Liver (tissue), 9 donors: ENCODE measurements around the gene ZNF440. TPM values are rescaled to one million over a fixed set of nuclear protein-coding genes. Genes with fewer than 3 reads are reported as not detected.

ENCODE experiments used
- DNase-seq: peaks from one replicate; pipeline ENCODE4 v3.0.0-alpha.2; 2017; ENCODE audit warnings: low spot score
- H3K27ac ChIP-seq, 2 donors: one replicate each; pipeline ENCODE4 v1.7.0; 2013; ENCODE audit warnings: inconsistent platforms in 2 of 2, low read length in 2 of 2, control low read depth in 1 of 2, low read depth in 1 of 2, mild to moderate bottlenecking in 1 of 2
- H3K27me3 ChIP-seq, 4 donors: one replicate each; pipeline versions ENCODE4 v1.6.1 to v1.7.0; 2013; ENCODE audit warnings: low read length in 3 of 4, inconsistent platforms in 1 of 4, mild to moderate bottlenecking in 1 of 4, moderate library complexity in 1 of 4; ENCODE audit not compliant: control insufficient read depth in 4 of 4, insufficient read depth in 4 of 4
- H3K36me3 ChIP-seq, 4 donors: one replicate each; pipeline versions ENCODE4 v1.6.1 to v1.7.0; 2013; ENCODE audit warnings: low read length in 3 of 4, mild to moderate bottlenecking in 3 of 4, low read depth in 1 of 4, moderate library complexity in 1 of 4; ENCODE audit not compliant: control insufficient read depth in 4 of 4, insufficient read depth in 3 of 4
- H3K4me1 ChIP-seq, 4 donors: one replicate each; pipeline versions ENCODE4 v1.6.1 to v1.7.0; 2013; ENCODE audit warnings: low read length in 3 of 4, mild to moderate bottlenecking in 3 of 4, moderate library complexity in 1 of 4; ENCODE audit not compliant: control insufficient read depth in 4 of 4, insufficient read depth in 4 of 4
- H3K4me3 ChIP-seq, 3 donors: one replicate each; pipeline versions ENCODE4 v1.6.1 to v1.7.0; 2013; ENCODE audit warnings: low read length in 3 of 3, control low read depth in 1 of 3, low read depth in 1 of 3, mild to moderate bottlenecking in 1 of 3
- H3K9ac ChIP-seq, 2 donors: one replicate each; pipeline ENCODE4 v1.7.0; 2013; ENCODE audit warnings: low read length in 2 of 2, mild to moderate bottlenecking in 2 of 2, moderate library complexity in 2 of 2, control low read depth in 1 of 2, low read depth in 1 of 2
- H3K9me3 ChIP-seq, 4 donors: one replicate each; pipeline versions ENCODE4 v1.6.1 to v1.7.0; 2013; ENCODE audit warnings: low read length in 3 of 4; ENCODE audit not compliant: control insufficient read depth in 4 of 4
- CTCF ChIP-seq: fragments of 150-350 bp; IDR thresholded peaks from 2 replicates; pipeline ENCODE4 v1.5.1; 2017; ENCODE audit warnings: improper control_type of control experiment, low read depth, low read length; ENCODE audit not compliant: missing input control
- GABPA ChIP-seq, 2 donors: IDR thresholded peaks in 1 of 2; conservative IDR thresholded peaks in 1 of 2; 2 replicates each; pipeline ENCODE4 v1.6.1; 2016; ENCODE audit warnings: antibody characterized with exemption in 2 of 2, mild to moderate bottlenecking in 1 of 2, moderate library complexity in 1 of 2
- HNF4A ChIP-seq, 2 donors: conservative IDR thresholded peaks; 2 replicates each; pipeline ENCODE4 v1.6.1; 2016; ENCODE audit warnings: antibody characterized with exemption in 2 of 2, mild to moderate bottlenecking in 2 of 2
- JUND ChIP-seq, 2 donors: IDR thresholded peaks; 2 replicates each; pipeline ENCODE4 v1.6.1; 2016; ENCODE audit warnings: antibody characterized with exemption in 2 of 2
- NR2F2 ChIP-seq: IDR thresholded peaks from 2 replicates; pipeline ENCODE4 v1.6.1; 2016; ENCODE audit warnings: antibody characterized with exemption
- RAD21 ChIP-seq, 2 donors: IDR thresholded peaks; 2 replicates each; pipeline ENCODE4 v1.6.1; 2016; ENCODE audit warnings: antibody characterized with exemption in 2 of 2, mild to moderate bottlenecking in 2 of 2
- REST ChIP-seq: IDR thresholded peaks from 2 replicates; pipeline ENCODE4 v1.6.1; 2016; ENCODE audit warnings: antibody characterized with exemption, mild to moderate bottlenecking
- RXRA ChIP-seq, 2 donors: IDR thresholded peaks; 2 replicates each; pipeline ENCODE4 v1.6.1; 2017 to 2018; ENCODE audit warnings: antibody characterized with exemption in 2 of 2, mild to moderate bottlenecking in 1 of 2
- SP1 ChIP-seq: IDR thresholded peaks from 2 replicates; pipeline ENCODE4 v1.6.1; 2018; ENCODE audit warnings: antibody characterized with exemption, mild to moderate bottlenecking
- TAF1 ChIP-seq: conservative IDR thresholded peaks from 2 replicates; pipeline ENCODE4 v1.6.1; 2016; ENCODE audit warnings: antibody characterized with exemption, mild to moderate bottlenecking
- YY1 ChIP-seq: IDR thresholded peaks from 2 replicates; pipeline ENCODE4 v1.6.1; 2016; ENCODE audit warnings: antibody characterized with exemption, mild to moderate bottlenecking
- ZBTB33 ChIP-seq: IDR thresholded peaks from 2 replicates; pipeline ENCODE4 v1.6.1; 2016; ENCODE audit warnings: antibody characterized with exemption
- WGBS: extraction: QIAGEN DNeasy Blood & Tissue Kit; methylation state at CpG from one replicate; pipeline ENCODE4 v1.1.7; 2013; 5-methylcytosine and 5-hydroxymethylcytosine counted together
- polyA plus RNA-seq, 2 donors: library from polyadenylated mRNA; stranded (reverse) in 1 of 2; unstranded in 1 of 2; fragments of 200-250 nt in 1 of 2; fragments of >200 nt in 1 of 2; fragmentation: Nextera tagmentation in 1 of 2; extraction: Ambion mirVana in 1 of 2; gene quantifications; one replicate each; pipeline versions ENCODE4 v1.2.1 to v1.2.3, GENCODE V29; 2013 to 2015
- total RNA-seq, 2 donors: library from RNA; depleted of rRNA; stranded (reverse); fragments of >200 nt; gene quantifications; one replicate each; pipeline ENCODE4 v1.2.3, GENCODE V29; 2014
- TF ChIP-seq, protein P1 (sequence below): IDR thresholded peaks from 2 replicates; pipeline ENCODE4 v1.6.1; 2016; ENCODE audit warnings: antibody characterized with exemption
- donor health status: healthy.
- donor health status: healthy.
- donor health status: healthy.
- donor health status: healthy.
- donor health status: healthy.

The ZNF440 gene
- total and polyA plus RNA-seq, 4 donors: 1.3 to 8.5 (median 4.3) TPM

GRCh38 chr19:11868188-11868587, 54.1 kb downstream of the ZNF440 start (continued):
- TF ChIP-seq CTCF (no peak), HNF4A (conservative IDR thresholded peaks at IDR 0.05) (no peak), ZBTB33 (no peak), TAF1 (no peak), RXRA (IDR thresholded peaks at IDR 0.05) (no peak), YY1 (no peak)

DNA sequence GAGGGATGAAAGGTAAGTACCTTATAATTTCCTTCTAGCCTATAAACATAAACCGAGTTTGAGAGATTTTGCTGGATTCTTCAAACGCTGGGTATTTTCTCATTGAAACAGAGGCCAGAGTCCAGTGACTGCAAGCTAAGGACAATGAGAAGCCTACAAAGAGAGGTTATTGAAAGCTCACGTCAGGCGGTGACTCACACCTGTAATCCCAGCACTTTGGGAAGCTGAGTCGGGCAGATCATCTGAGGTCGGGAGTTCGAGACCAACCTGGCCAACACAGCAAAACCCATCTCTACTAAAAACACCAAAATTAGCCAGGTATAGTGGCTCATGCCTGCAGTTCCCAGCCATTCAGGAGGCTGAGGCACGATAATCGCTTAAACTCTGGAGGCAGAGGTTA, 58.6 kb downstream of the ZNF440 start:
- Histone ChIP-seq H3K27me3 (no peaks in the 10 kb centered on the region), H3K9ac (no peak overlapping the region), H3K27ac (no peak overlapping the region), H3K4me1 (no peaks in the 10 kb centered on the region), H3K9me3 (peaks cover 9 to 34% (median 18%) of the 10 kb centered on the region in 4 donors), H3K4me3 (no peak overlapping the region), H3K36me3 (peaks cover 0 to 8% (median under 1%) of the 10 kb centered on the region in 4 donors)
- DNase-seq: no peak
- 93% methylated on average over 9 of the region's 9 CpGs for WGBS
- TF ChIP-seq, protein P1, sequence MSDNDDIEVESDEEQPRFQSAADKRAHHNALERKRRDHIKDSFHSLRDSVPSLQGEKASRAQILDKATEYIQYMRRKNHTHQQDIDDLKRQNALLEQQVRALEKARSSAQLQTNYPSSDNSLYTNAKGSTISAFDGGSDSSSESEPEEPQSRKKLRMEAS: no peak
- no peak for TF ChIP-seq SP1
- TF ChIP-seq GABPA (IDR thresholded peaks at IDR 0.05 in 1 of 2, conservative IDR thresholded peaks at IDR 0.05 in 1 of 2): no peak
- no peak for TF ChIP-seq JUND (IDR thresholded peaks at IDR 0.05)
- no peak for TF ChIP-seq RAD21 (IDR thresholded peaks at IDR 0.05)
- no peak for TF ChIP-seq ZBTB33
- no peak for TF ChIP-seq NR2F2
- TF ChIP-seq REST: no peak
